Tibial artery (tissue), 4 donors: ENCODE measurements around the gene AHRR.

Source experiments
- DNase-seq, 2 donors: peaks; one replicate each; pipeline ENCODE4 v3.0.0-alpha.2; 2019
- H3K27ac ChIP-seq, 2 donors: fragments of 200-600 bp; sonication (generic) in 1 of 2; 1 replicate in 1 of 2; 2 replicates in 1 of 2; pipeline ENCODE4 v1.5.1; 2018 to 2019; ENCODE audit warnings: mild to moderate bottlenecking in 1 of 2
- H3K27me3 ChIP-seq, 2 donors: fragments of 200-600 bp; sonication (generic) in 1 of 2; one replicate each; pipeline versions ENCODE4 v1.5.1 to v1.6.0; 2016 to 2019
- H3K36me3 ChIP-seq, 3 donors: fragments of 200-600 bp; sonication (generic) in 2 of 3; one replicate each; pipeline ENCODE4 v1.5.1; 2016 to 2019; ENCODE audit warnings: mild to moderate bottlenecking in 2 of 3
- H3K4me1 ChIP-seq, 4 donors: fragments of 200-600 bp; sonication (generic) in 2 of 4; 1 replicate in 3 of 4; 2 replicates in 1 of 4; pipeline ENCODE4 v1.5.1; 2016 to 2019
- H3K4me3 ChIP-seq, 2 donors: fragments of 200-600 bp; sonication (generic) in 1 of 2; 1 replicate in 1 of 2; 2 replicates in 1 of 2; pipeline ENCODE4 v1.5.1; 2018 to 2019; ENCODE audit warnings: mild to moderate bottlenecking in 2 of 2
- H3K9me3 ChIP-seq, 3 donors: fragments of 200-600 bp; sonication (generic) in 1 of 3; one replicate each; pipeline ENCODE4 v1.5.1; 2016 to 2019
- intact Hi-C: fragments of 100-400 bp; cut with DNase I; formaldehyde crosslinking; loops from one replicate; pipeline ENCODE4 v1.15.0; 2023; ENCODE audit warnings: low total_unique reads
- TF ChIP-seq, protein P1 (sequence below), 2 experiments: fragments of 200-600 bp in 1 of 2; fragments of 450-650 bp in 1 of 2; IDR thresholded peaks; one replicate each; pipeline ENCODE4 v1.5.1; 2017 to 2019; ENCODE audit warnings: antibody characterized with exemption in 2 of 2, mild to moderate bottlenecking in 1 of 2, moderate library complexity in 1 of 2

Gene AHRR

GRCh38 chr5:329768-330167, 8.3 kb downstream of the AHRR start:
- H3K4me3 ChIP-seq, result no peak overlapping the region
- H3K9me3 ChIP-seq, result no peaks in the 10 kb centered on the region
- TF ChIP-seq, protein P1, sequence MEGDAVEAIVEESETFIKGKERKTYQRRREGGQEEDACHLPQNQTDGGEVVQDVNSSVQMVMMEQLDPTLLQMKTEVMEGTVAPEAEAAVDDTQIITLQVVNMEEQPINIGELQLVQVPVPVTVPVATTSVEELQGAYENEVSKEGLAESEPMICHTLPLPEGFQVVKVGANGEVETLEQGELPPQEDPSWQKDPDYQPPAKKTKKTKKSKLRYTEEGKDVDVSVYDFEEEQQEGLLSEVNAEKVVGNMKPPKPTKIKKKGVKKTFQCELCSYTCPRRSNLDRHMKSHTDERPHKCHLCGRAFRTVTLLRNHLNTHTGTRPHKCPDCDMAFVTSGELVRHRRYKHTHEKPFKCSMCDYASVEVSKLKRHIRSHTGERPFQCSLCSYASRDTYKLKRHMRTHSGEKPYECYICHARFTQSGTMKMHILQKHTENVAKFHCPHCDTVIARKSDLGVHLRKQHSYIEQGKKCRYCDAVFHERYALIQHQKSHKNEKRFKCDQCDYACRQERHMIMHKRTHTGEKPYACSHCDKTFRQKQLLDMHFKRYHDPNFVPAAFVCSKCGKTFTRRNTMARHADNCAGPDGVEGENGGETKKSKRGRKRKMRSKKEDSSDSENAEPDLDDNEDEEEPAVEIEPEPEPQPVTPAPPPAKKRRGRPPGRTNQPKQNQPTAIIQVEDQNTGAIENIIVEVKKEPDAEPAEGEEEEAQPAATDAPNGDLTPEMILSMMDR (IDR thresholded peaks at IDR 0.05), result no peak
- peaks cover 0 to 6% of the 10 kb centered on the region in 2 donors for H3K27me3 ChIP-seq
- no peaks in the 10 kb centered on the region for H3K4me1 ChIP-seq
- H3K36me3 ChIP-seq, result no peaks in the 10 kb centered on the region
- H3K27ac ChIP-seq, result no peak overlapping the region
- intact Hi-C loops, result no loop called here
- DNase-seq, result no peak

DNA sequence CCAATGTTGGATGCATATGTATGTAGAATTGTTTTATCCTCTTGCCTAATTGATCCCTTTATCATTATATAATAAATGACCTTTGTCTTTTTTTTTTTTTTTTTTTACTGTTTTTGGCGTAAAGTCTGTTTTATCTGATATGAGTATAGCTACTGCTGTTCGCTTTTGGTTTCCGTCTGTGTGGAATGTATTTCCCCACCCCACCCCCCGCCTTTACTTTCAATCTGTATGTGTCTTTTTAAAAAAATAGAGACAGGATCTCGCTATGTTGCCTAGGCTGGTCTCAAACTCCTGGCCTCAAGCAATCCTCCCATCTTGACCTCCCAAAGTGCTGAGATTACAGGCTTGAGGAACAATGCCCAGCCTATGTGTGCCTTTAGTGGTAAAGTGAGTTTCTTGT, 11.3 kb downstream of the AHRR start:
- Histone ChIP-seq H3K9me3 (no peaks in the 10 kb centered on the region), H3K27me3 (peaks cover 0 to 11% of the 10 kb centered on the region in 2 donors), H3K4me1 (no peaks in the 10 kb centered on the region), H3K36me3 (no peaks in the 10 kb centered on the region), H3K4me3 (no peak overlapping the region), H3K27ac (no peak overlapping the region)
- TF ChIP-seq, protein P1 (IDR thresholded peaks at IDR 0.05), result no peak
- intact Hi-C loops, result no loop called here
- no peak for DNase-seq

DNA sequence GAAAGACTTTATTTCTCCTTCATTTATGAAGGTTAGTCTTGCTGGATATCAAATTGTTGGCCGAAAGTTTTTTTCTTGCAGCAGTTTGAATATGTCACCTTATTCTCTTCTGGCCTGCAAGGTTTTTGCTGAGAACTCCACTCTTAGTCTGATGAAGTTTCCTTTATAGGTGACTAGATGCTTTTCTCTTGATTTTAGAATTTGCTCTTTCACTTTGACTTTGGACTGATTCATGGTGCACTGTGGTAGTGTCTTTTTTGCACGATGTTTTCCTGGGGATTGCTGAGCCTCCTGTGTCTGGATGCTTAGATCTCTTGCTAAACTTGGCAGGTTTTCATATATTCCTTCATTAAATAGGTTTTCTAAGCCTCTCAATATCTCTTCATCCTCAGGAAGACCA, 12.4 kb downstream of the AHRR start:
- intact Hi-C loops, result no loop called here
- no peaks in the 10 kb centered on the region for H3K9me3 ChIP-seq
- no peak for DNase-seq

DNA sequence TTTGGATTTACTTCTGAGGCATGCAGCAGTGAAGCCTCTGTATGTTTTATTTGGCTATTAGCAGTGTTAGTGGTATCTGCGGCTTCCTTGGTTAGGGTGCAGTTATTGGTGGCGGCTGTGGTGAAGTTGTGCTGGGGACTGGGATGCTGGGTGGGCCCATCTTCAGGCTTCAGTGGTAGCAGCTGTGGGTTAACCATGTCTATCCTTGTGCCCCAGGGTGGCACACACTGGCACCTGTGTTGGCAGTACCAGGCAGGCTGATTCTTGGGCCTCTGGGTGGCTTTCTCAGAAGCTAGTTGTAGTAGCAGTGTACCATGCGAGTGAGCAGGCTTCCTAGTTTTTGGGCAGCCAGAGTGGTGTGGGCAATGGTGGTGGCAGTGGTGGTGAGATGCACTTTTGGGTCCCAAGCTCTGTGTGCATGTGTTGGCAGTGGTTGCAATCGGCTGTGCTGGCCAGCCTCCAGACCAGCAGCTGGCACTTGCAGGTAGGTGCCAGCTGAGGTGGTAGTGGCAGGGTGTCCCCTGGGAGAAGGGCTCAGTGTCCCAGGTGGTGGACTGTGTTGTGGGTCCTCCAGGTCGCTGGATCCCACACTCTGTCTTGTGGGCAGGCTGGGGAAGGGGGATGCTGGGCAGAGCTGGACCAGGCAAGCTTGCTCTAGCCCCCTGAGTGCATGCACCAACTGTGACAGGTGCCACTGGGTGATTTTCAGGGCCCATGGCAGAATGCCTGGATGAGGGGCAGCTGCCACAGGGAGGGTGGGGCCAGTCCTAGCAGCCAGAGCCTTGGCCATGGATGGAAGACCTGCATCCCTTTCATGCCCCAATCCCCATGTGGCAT, 13.6 kb downstream of the AHRR start:
- Histone ChIP-seq H3K4me3 (no peak overlapping the region), H3K27me3 (peaks cover 0 to 11% of the 10 kb centered on the region in 2 donors), H3K27ac (no peak overlapping the region), H3K36me3 (no peaks in the 10 kb centered on the region), H3K9me3 (no peaks in the 10 kb centered on the region), H3K4me1 (no peaks in the 10 kb centered on the region)
- intact Hi-C loops, result no loop called here
- no peak for DNase-seq
- TF ChIP-seq, protein P1 (IDR thresholded peaks at IDR 0.05), result no peak

More for the DNA sequence above, 12.4 kb downstream of the AHRR start:
- Histone ChIP-seq H3K27me3 (peaks cover 0 to 11% of the 10 kb centered on the region in 2 donors), H3K4me3 (no peak overlapping the region), H3K27ac (no peak overlapping the region), H3K4me1 (no peaks in the 10 kb centered on the region), H3K36me3 (no peaks in the 10 kb centered on the region)
- TF ChIP-seq, protein P1 (IDR thresholded peaks at IDR 0.05), result no peak

GRCh38 chr5:335740-336038, 14.2 kb downstream of the AHRR start:
- Histone ChIP-seq H3K9me3 (no peaks in the 10 kb centered on the region), H3K4me1 (no peaks in the 10 kb centered on the region), H3K4me3 (no peak overlapping the region), H3K27ac (no peak overlapping the region), H3K36me3 (no peaks in the 10 kb centered on the region), H3K27me3 (peaks cover 0 to 11% of the 10 kb centered on the region in 2 donors)
- TF ChIP-seq, protein P1 (IDR thresholded peaks at IDR 0.05), result no peak
- no peak for DNase-seq
- intact Hi-C loops, result no loop called here
